D721Med (cell line): ENCODE measurements around the gene FH.

Source experiments
- DNase-seq: peaks from one replicate; pipeline ENCODE4 v3.0.0; 2011; ENCODE audit warnings: low spot score; ENCODE audit not compliant: insufficient read length
- FAIRE-seq: peaks from 2 replicates; lab custom pipeline; 2011; peaks lifted over from hg19 to GRCh38; lab: Jason Lieb, UNC
- CTCF ChIP-seq: IDR thresholded peaks from 2 replicates; pipeline ENCODE4 v1.5.1; 2012; ENCODE audit warnings: mild to moderate bottlenecking, control low read depth; ENCODE audit not compliant: insufficient read depth; ENCODE audit errors: missing control alignments

Gene FH

GRCh38 chr1:241473026-241473425 lies 46.5 kb downstream of the FH start:
- DNase-seq (no peak), FAIRE-seq (peak; percentile 75)
- TF ChIP-seq CTCF = no peak

- no peak for TF ChIP-seq CTCF
- no peak for FAIRE-seq
- no peak for DNase-seq
Measured at GRCh38 chr1:241470908-241471590, 48.5 kb downstream of the FH start.

GRCh38 chr1:241470361-241470760 lies 49.2 kb downstream of the FH start:
- no peak for DNase-seq
- no peak for TF ChIP-seq CTCF
- FAIRE-seq = peak; percentile 29

- no peak for FAIRE-seq
Measured at GRCh38 chr1:241465673-241466072, 53.9 kb downstream of the FH start.

GRCh38 chr1:241464985-241465384 lies 54.6 kb downstream of the FH start:
- TF ChIP-seq CTCF = no peak
- DNase-seq (no peak), FAIRE-seq (no peak)

More at GRCh38 chr1:241465673-241466072, 53.9 kb downstream of the FH start:
- TF ChIP-seq CTCF = no peak
- no peak for DNase-seq

- FAIRE-seq (no peak), DNase-seq (no peak)
- no peak for TF ChIP-seq CTCF
Measured at GRCh38 chr1:241462391-241462790, 57.2 kb downstream of the FH start.

- TF ChIP-seq CTCF = no peak
- FAIRE-seq (peak; percentile 78), DNase-seq (no peak)
Measured at GRCh38 chr1:241460098-241460873, 59.3 kb downstream of the FH start.
